ENCODE measurements around the gene FAM120AOS.

FAM120AOS gene

GRCh38 chr9:93483497-93483896 is 30.1 kb upstream of the FAM120AOS start:
- Histone ChIP-seq H3K4me2 (ENCODE audit: low read depth, low read length, poor library complexity, severe bottlenecking) (no peak overlapping the region), H3F3A (ENCODE audit: insufficient read depth) (no peaks in the 10 kb centered on the region), H3K27me3 (ENCODE audit: low read length) (no peaks in the 10 kb centered on the region), H3K9ac (ENCODE audit: low read length) (no peak overlapping the region), H3K79me2 (ENCODE audit: insufficient read depth, low read length) (peaks cover 49% of the 10 kb centered on the region), H3K4me3 (ENCODE audit: insufficient read depth, low read length, poor library complexity, severe bottlenecking) (no peak overlapping the region), H4K20me1 (ENCODE audit: low read depth, low read length) (no peaks in the 10 kb centered on the region), H3K9me2 (replicated peaks; ENCODE audit: insufficient read depth, low read length) (no peaks in the 10 kb centered on the region), H3K9me3 (ENCODE audit: insufficient read depth, low read length) (no peaks in the 10 kb centered on the region), H2AFZ (ENCODE audit: low read depth, low read length, severe bottlenecking) (no peak overlapping the region), H3K36me3 (ENCODE audit: low read length) (no peaks in the 10 kb centered on the region), H3K27ac (ENCODE audit: low read depth, low read length) (no peak overlapping the region)
- TF ChIP-seq CTCF (IDR thresholded peaks at IDR 0.05; ENCODE audit: insufficient read depth, low read length, poor library complexity, severe bottlenecking) (no peak), EZH2phosphoT487 (conservative IDR thresholded peaks at IDR 0.05; ENCODE audit: low read length) (no peak)

GRCh38 chr9:93480728-93481324 is 27.4 kb upstream of the FAM120AOS start:
- no peaks in the 10 kb centered on the region for H3K27me3 ChIP-seq (ENCODE audit: low read length)
- no peak overlapping the region for H3K27ac ChIP-seq (ENCODE audit: low read depth, low read length)
- H3K9me3 ChIP-seq (ENCODE audit: insufficient read depth, low read length): no peaks in the 10 kb centered on the region
- no peaks in the 10 kb centered on the region for H3K9me2 ChIP-seq (replicated peaks; ENCODE audit: insufficient read depth, low read length)
- no peak overlapping the region for H2AFZ ChIP-seq (ENCODE audit: low read depth, low read length, severe bottlenecking)
- no peak overlapping the region for H3K9ac ChIP-seq (ENCODE audit: low read length)
- TF ChIP-seq EZH2phosphoT487 (conservative IDR thresholded peaks at IDR 0.05; ENCODE audit: low read length) (no peak), CTCF (IDR thresholded peaks at IDR 0.05; ENCODE audit: insufficient read depth, low read length, poor library complexity, severe bottlenecking) (no peak)
- H3K36me3 ChIP-seq (ENCODE audit: low read length): peaks cover 3% of the 10 kb centered on the region; the same call in 1 of the 2 replicates
- no peaks in the 10 kb centered on the region for H4K20me1 ChIP-seq (ENCODE audit: low read depth, low read length)
- H3K4me2 ChIP-seq (ENCODE audit: low read depth, low read length, poor library complexity, severe bottlenecking): no peak overlapping the region
- H3K79me2 ChIP-seq (ENCODE audit: insufficient read depth, low read length): peaks cover 42% of the 10 kb centered on the region
- no peaks in the 10 kb centered on the region for H3F3A ChIP-seq (ENCODE audit: insufficient read depth)
- H3K4me3 ChIP-seq (ENCODE audit: insufficient read depth, low read length, poor library complexity, severe bottlenecking): no peak overlapping the region

GRCh38 chr9:93480262-93480661 is 26.9 kb upstream of the FAM120AOS start:
- Histone ChIP-seq H3K9ac (ENCODE audit: low read length) (no peak overlapping the region), H3K36me3 (ENCODE audit: low read length) (peaks cover 6% of the 10 kb centered on the region; the same call in 1 of the 2 replicates), H3F3A (ENCODE audit: insufficient read depth) (no peaks in the 10 kb centered on the region), H3K27me3 (ENCODE audit: low read length) (no peaks in the 10 kb centered on the region), H3K79me2 (ENCODE audit: insufficient read depth, low read length) (peaks cover 36% of the 10 kb centered on the region), H4K20me1 (ENCODE audit: low read depth, low read length) (no peaks in the 10 kb centered on the region), H3K27ac (ENCODE audit: low read depth, low read length) (no peak overlapping the region), H3K9me2 (replicated peaks; ENCODE audit: insufficient read depth, low read length) (no peaks in the 10 kb centered on the region), H3K4me3 (ENCODE audit: insufficient read depth, low read length, poor library complexity, severe bottlenecking) (no peak overlapping the region), H3K4me2 (ENCODE audit: low read depth, low read length, poor library complexity, severe bottlenecking) (no peak overlapping the region), H2AFZ (ENCODE audit: low read depth, low read length, severe bottlenecking) (no peak overlapping the region), H3K9me3 (ENCODE audit: insufficient read depth, low read length) (no peaks in the 10 kb centered on the region)
- TF ChIP-seq EZH2phosphoT487 (conservative IDR thresholded peaks at IDR 0.05; ENCODE audit: low read length) (no peak), CTCF (IDR thresholded peaks at IDR 0.05; ENCODE audit: insufficient read depth, low read length, poor library complexity, severe bottlenecking) (no peak)
